Measurements from ENCODE around the gene EDRF1. TPM values are rescaled to one million over a fixed set of nuclear protein-coding genes. Genes with fewer than 3 reads are reported as not detected.

EDRF1 gene
- total RNA-seq, 2 donors from 2014 or later = 17.9 to 18.2 TPM

GRCh38 chr10:125778556-125778955, 59.0 kb downstream of the EDRF1 start:
- intact Hi-C loops (cut with DNase I, micrococcal nuclease) = no loop called here
- no peak for ATAC-seq

DNA sequence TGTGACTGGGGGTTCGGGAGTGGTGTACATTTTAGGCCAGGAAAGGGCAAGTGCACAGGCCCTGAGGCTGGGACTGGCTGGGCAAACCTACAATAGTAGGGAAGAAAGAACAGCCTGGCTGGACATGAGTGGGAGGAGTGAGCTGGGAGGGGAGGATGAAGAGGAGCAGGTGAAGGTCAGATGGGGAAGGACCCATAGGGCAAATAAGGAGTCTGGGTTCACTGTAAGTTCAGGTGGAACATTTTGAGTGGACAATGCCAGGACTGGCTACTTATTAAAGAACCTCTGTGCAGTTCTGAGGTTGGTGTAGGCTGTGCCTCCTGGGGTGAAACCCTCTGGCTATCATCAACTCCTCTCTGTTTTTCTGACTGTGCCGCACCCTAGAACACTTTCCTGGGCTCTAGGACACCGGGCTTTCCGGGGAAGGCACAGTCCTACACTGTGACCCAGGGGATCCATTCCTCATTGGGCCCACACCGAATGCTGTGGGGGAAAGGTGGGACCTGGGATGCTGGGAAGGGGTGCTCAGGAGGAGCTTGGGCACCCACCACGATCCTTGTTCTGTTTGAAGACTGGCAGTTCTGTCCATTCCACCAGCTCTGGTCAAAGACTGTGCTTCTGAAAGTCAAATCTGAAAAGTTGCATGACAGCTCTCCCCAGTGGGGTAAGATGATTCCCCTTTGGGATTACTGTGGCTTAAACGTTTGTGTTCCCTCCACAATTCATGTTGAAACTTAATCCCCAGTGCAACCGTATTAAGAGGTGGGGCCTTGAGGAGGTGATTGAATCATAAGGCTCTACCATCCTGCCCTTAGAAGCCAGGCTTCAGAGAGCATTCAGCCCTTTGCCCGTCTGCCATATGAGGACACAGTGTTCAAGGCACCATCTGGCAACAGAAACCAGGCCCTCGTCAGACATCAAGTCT, 60.2 kb downstream of the EDRF1 start:
- DNase-seq (no peak), ATAC-seq (no peak)
- intact Hi-C loops (cut with DNase I, micrococcal nuclease) = no loop called here

More at GRCh38 chr10:125778556-125778955, 59.0 kb downstream of the EDRF1 start:
- no peak for DNase-seq

DNA sequence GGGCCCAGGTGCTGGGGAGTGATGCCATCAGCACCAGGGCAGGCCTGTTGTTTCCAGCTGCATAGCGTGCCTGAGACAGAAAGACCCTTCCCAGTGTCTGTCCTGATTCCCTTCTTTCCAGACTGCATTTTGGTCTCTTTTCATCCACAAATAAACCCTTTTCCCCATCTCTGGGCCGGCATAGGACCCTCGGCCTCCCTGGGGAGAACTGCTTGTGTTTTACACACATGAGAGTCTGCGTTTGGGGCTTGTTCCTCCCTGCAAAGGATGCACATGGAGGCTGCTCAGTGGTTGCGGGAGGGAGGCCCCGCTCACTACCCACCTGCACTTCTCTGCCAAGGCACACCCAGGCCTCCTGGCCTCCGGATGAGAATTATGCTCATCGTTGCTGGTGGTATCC, 61.9 kb downstream of the EDRF1 start:
- DNase-seq = no peak
- ATAC-seq = no peak
- intact Hi-C loops (cut with DNase I, micrococcal nuclease) = no loop called here

GRCh38 chr10:125782054-125782453, 62.5 kb downstream of the EDRF1 start:
- intact Hi-C loops (cut with DNase I, micrococcal nuclease) = no loop called here
- ATAC-seq (no peak), DNase-seq (no peak)

GRCh38 chr10:125782616-125783015, 63.1 kb downstream of the EDRF1 start:
- intact Hi-C loops (cut with DNase I, micrococcal nuclease) = no loop called here
- DNase-seq (no peak), ATAC-seq (no peak)

- no peak for DNase-seq
- intact Hi-C loops (cut with DNase I, micrococcal nuclease) = no loop called here
- ATAC-seq = no peak
Observed at GRCh38 chr10:125783408-125783807, 63.9 kb downstream of the EDRF1 start.

GRCh38 chr10:125783957-125784356, 64.4 kb downstream of the EDRF1 start:
- DNase-seq = no peak
- no peak for ATAC-seq
- intact Hi-C loops (cut with DNase I, micrococcal nuclease) = no loop called here

DNA sequence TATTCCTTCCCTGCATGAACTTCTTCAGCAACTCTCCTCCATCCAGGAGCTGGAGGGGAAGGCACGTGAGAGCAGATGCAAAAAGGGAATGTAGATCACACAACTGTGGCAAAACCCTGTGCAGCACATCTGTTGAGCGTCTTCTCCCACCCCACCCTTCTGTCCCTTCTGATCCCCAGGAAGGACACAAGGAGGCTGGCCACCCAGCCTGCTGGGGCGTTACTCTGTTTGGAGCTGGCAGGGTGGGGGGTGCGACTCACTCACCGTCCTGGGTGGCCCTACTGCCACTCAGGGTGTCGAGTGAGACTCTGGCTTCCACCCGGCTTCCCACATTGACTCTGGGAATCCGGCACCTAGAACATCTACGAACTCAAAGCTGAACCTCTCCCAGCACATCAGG, 66.3 kb downstream of the EDRF1 start:
- DNase-seq (no peak), ATAC-seq (no peak)
- intact Hi-C loops (cut with DNase I, micrococcal nuclease) = no loop called here

DNA sequence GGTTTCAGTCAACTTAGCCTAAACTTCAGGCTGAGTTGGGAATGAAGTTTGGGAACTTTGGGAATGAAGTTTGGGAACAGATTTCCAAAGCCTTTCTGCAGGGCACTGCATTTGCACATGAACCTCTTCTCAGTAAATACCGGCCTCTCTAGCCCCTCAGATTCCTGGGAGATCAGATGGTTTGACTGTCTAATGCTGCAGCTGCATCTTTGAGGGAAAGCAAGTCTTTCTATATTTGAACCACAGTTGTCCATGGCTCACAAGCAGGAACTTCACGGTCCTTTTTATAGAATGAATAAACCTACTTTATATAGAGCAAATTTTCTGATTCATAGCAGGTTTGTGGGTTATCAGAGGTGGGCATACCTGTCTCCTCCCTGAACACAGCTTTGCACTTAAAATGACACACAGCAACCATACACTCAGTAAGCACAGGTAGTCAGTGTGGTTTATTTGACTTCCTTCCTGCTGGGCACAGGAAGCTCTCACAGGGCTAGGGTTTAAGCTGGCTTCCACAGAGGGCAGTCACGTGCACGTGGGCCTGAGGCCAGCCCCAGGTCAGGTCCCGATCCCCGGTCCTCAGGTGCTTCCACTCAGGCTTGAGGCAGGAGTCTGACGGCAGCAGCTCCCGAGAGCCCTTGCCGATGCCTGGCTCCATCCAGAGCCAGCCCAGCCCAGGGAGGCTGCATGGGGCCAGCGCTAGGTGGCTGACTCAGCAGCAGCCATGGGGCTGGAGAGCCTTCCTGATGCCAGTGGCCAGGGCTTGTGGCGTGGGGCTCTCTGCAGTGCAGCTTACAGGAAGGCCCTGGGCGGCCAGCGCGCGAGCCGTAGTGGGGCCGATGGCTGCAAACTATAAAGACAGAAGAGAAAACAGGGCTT, 68.9 kb downstream of the EDRF1 start:
- no peak for ATAC-seq
- intact Hi-C loops (cut with DNase I, micrococcal nuclease) = no loop called here
- DNase-seq = no peak

DNA sequence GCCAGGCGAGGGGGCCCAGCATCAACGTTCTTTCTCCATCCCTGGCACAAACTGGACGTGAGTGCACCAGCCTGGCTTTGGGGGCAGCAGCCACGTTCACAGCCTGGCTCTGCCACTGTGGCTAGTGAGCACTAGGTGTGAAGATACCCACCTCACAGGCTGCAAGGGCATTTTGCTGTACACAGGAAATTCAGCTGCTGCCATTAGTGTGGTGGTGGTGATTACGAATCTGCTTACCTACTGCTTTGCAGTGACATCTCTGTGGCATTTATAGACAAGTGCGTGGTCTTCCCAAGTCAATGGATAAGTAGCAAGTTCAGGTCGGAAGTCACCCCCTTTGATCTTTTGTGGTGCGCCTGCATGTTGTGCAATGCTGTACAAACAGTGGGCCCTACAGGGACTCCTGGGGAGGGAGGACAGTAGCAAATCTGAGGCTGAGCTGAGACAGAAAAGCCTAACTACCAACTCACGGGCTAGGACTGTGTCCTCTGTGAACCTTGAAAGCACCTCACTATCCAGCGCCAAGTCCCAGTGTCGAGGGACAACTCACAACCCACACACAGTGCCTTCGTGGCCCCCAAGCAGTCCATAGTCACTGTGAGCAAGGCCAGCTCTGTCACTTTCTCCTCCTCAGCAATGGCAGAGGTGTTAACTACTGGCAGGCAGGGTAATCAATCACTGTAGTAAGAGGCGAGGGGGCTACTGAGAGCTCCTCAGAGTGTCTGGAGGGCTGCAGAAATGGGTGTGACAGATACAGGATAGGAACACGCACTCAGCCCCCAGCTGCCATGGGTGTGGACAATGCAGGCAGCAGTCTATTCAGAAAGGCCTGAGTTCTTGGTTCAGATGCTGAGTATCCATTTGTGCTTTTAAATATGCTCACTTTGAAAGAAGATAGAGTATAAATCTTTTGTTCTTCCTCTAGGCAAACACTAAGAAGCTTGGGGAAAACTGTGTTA, 73.1 kb downstream of the EDRF1 start:
- intact Hi-C loops (cut with DNase I, micrococcal nuclease) = no loop called here
- DNase-seq (no peak), ATAC-seq (no peak)

DNA sequence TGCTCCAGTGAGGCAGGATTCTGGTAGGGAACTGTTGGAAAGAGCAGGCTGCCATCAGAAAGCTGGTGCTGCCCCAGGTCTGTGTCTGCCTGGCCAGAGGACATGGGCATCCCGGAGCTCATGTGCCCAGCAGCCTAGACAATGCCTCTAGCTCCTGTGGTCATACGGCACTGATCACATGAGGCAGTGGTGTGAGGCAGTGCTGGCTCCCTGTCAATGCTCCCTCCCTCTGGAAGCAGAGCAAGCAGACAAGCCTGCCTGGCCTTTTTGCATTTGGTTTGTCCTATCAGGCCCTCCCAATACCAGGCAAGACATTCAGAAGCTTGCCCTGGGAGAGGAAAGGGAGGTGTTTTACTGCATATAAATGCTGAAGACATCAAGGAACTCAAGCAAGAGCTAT, 75.6 kb downstream of the EDRF1 start:
- ATAC-seq = no peak

GRCh38 chr10:125795637-125796190, 76.2 kb downstream of the EDRF1 start:
- intact Hi-C loops (cut with DNase I, micrococcal nuclease) = no loop called here
- ATAC-seq (no peak), DNase-seq (no peak)

More for the DNA sequence above, 75.6 kb downstream of the EDRF1 start:
- DNase-seq = no peak
- intact Hi-C loops (cut with DNase I, micrococcal nuclease) = no loop called here

DNA sequence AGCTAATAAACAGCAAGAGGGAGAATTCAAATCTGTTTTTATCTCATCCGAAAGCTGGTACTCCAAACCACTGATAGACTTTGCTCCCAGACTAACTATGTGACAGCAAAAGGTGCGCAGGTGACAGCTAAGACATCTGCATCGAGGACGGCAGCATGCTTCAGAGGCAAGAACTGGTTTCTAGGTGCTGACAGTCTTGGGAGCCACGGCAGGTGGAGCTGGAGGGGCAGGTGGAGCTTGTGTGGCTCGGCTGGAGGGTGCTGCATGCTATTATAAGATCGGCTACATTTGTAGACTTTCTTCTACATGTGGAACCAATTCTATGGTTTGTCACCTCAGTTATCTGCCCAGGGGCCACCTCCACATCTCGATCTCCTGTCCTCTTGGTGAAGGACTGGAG, 77.9 kb downstream of the EDRF1 start:
- no peak for ATAC-seq
- intact Hi-C loops (cut with DNase I, micrococcal nuclease) = no loop called here

DNA sequence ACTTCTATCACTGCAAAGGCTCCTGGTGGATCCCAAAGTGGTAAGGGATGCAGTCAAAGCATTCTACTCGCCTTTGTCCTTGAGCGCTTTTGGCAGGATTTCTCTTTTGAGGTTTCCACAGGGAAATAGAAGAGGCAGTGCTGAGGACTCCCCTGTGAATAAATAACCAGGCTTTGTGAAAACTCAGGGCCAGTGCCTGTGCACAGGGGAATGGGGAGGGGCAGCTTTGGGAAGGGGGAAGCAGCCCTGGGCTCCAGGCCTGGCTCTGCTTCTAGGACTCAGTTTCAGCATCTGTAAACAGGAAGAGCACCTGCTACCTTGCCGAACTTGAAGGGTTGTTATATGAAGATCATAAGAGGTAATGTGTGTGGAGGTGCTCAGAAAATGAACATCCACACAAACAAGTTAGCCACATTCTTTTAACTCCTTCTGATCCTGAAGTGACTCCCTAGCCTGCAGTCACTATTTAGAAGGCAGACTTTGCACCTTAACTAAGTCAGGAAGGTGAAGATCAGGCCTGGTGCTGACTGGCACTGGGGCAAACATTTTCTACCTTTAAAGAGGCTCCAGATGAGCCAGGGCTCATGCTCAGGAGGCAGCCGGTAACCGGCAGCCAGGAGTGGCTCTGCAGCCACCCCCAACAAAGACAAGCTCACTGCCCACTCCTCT, 78.6 kb downstream of the EDRF1 start:
- DNase-seq (no peak), ATAC-seq (no peak)
- intact Hi-C loops (cut with DNase I, micrococcal nuclease) = no loop called here

More for the DNA sequence above, 77.9 kb downstream of the EDRF1 start:
- DNase-seq = no peak

- ATAC-seq (no peak), DNase-seq (no peak)
- intact Hi-C loops (cut with DNase I, micrococcal nuclease) = no loop called here
Observed at GRCh38 chr10:125799451-125800182, 80.1 kb downstream of the EDRF1 start.

- ATAC-seq = no peak
- intact Hi-C loops (cut with DNase I, micrococcal nuclease) = no loop called here
Observed at GRCh38 chr10:125801574-125801973, 82.1 kb downstream of the EDRF1 start.

GRCh38 chr10:125802131-125802530, 82.6 kb downstream of the EDRF1 start:
- no peak for ATAC-seq
- intact Hi-C loops (cut with DNase I, micrococcal nuclease) = no loop called here

More at GRCh38 chr10:125801574-125801973, 82.1 kb downstream of the EDRF1 start:
- no peak for DNase-seq

More at GRCh38 chr10:125802131-125802530, 82.6 kb downstream of the EDRF1 start:
- DNase-seq = no peak

All from left colon (tissue), 2 donors.